A549 (cell line): Measurements from ENCODE around the gene BCDIN3D. TPM values are rescaled to one million over a fixed set of nuclear protein-coding genes. Genes with fewer than 3 reads are reported as not detected.

Experiments used
- ATAC-seq, 2 experiments: fragments of 200-7000 bp in 1 of 2; fragments of >200 bp in 1 of 2; cut with Nextera tagmentation in 1 of 2; cut with Tn5 transposase in 1 of 2; 3 replicates each; pipeline versions ENCODE4 v1.8.0 to v1.9.1; 2018 to 2020; ENCODE audit warnings: mild to moderate bottlenecking in 1 of 2, moderate library complexity in 1 of 2
- CTCF ChIA-PET: fragments of 300-600 bp; sonication (Branson Sonifier 250); formaldehyde crosslinking; extraction: SDS; loops from one replicate; lab custom pipeline; 2021; ENCODE audit warnings: antibody characterized with exemption, inconsistent platforms; lab: Yijun Ruan, JAX
- POLR2A ChIA-PET: fragments of 350-600 bp; formaldehyde crosslinking; extraction: SDS; loops from one replicate; lab custom pipeline; 2021; ENCODE audit warnings: antibody characterized with exemption, inconsistent platforms; lab: Yijun Ruan, JAX
- DNase-seq, 2 experiments: peaks; one replicate each; pipeline versions ENCODE4 v3.0.0 to v3.0.0-alpha.2; 2011 to 2016; ENCODE audit warnings: low read depth in 1 of 2, low spot score in 1 of 2
- FAIRE-seq: peaks from 2 replicates; lab custom pipeline; 2011; peaks lifted over from hg19 to GRCh38; lab: Jason Lieb, UNC
- H3K27ac ChIP-seq, 2 experiments: fragments of >200 bp; sonication (Bioruptor Twin); formaldehyde crosslinking; 3 replicates each; pipeline ENCODE4 v1.5.1; 2016 to 2017
- H3K4me1 ChIP-seq: fragments of >200 bp; sonication (Bioruptor Twin); formaldehyde crosslinking; 3 replicates; pipeline ENCODE4 v1.6.1; 2016
- H3K4me2 ChIP-seq: fragments of >200 bp; sonication (Bioruptor Twin); formaldehyde crosslinking; 3 replicates; pipeline ENCODE4 v1.6.1; 2016
- H3K4me3 ChIP-seq: fragments of >200 bp; sonication (Bioruptor Twin); formaldehyde crosslinking; 3 replicates; pipeline ENCODE4 v1.5.1; 2016
- H3K9me3 ChIP-seq: fragments of >200 bp; sonication (Bioruptor Twin); formaldehyde crosslinking; 3 replicates; pipeline ENCODE4 v1.6.1; 2016
- CHD4 ChIP-seq: fragments of 200-600 bp; sonication (generic); IDR thresholded peaks from 2 replicates; pipeline ENCODE4 v1.6.1; 2016; ENCODE audit warnings: antibody characterized with exemption, mild to moderate bottlenecking, borderline replicate concordance
- EP300 ChIP-seq, 2 experiments: fragments of >200 bp; sonication (Bioruptor Twin); formaldehyde crosslinking; IDR thresholded peaks; 2 replicates in 1 of 2; 3 replicates in 1 of 2; pipeline ENCODE4 v1.6.1; 2016 to 2017
- HEYL ChIP-seq: fragments of 250-450 bp; sonication (Bioruptor Pico); IDR thresholded peaks from 2 replicates; pipeline ENCODE4 v1.8.0; 2021; ENCODE audit warnings: mild to moderate bottlenecking, moderate library complexity
- HOXB13 ChIP-seq: fragments of 250-450 bp; sonication (Bioruptor Pico); IDR thresholded peaks from 2 replicates; pipeline ENCODE4 v1.5.0; 2020; ENCODE audit warnings: low read depth, mild to moderate bottlenecking, moderate library complexity
- JUN ChIP-seq, 2 experiments: fragments of >200 bp; sonication (Bioruptor Twin); formaldehyde crosslinking; IDR thresholded peaks; 2 replicates in 1 of 2; 3 replicates in 1 of 2; pipeline ENCODE4 v1.6.1; 2016 to 2017
- JUNB ChIP-seq: fragments of >200 bp; sonication (Bioruptor Twin); formaldehyde crosslinking; IDR thresholded peaks from 2 replicates; pipeline ENCODE4 v1.6.1; 2016
- KDM1A ChIP-seq: fragments of 200-600 bp; sonication (generic); IDR thresholded peaks from 2 replicates; pipeline ENCODE4 v1.6.1; 2016; ENCODE audit warnings: low read depth, mild to moderate bottlenecking
- MAFK ChIP-seq: fragments of 450-650 bp; IDR thresholded peaks from 2 replicates; pipeline ENCODE4 v1.6.1; 2014; ENCODE audit not compliant: partially characterized antibody
- MAZ ChIP-seq: fragments of 150-350 bp; IDR thresholded peaks from 2 replicates; pipeline ENCODE4 v1.6.1; 2014; ENCODE audit warnings: antibody characterized with exemption, low read depth, low read length, borderline replicate concordance
- NFE2L2 ChIP-seq: fragments of 150-350 bp; conservative IDR thresholded peaks from 2 replicates; pipeline ENCODE4 v1.6.1; 2014; ENCODE audit warnings: low read length
- PHF8 ChIP-seq: fragments of 200-600 bp; sonication (generic); IDR thresholded peaks from 2 replicates; pipeline ENCODE4 v1.6.1; 2016; ENCODE audit warnings: low read depth, mild to moderate bottlenecking, antibody characterized with exemption, moderate library complexity, borderline replicate concordance
- POLR2AphosphoS2 ChIP-seq: conservative IDR thresholded peaks from 2 replicates; pipeline ENCODE4 v1.6.1; 2012; ENCODE audit warnings: low read length, improper control_type of control experiment, inconsistent platforms
- ZNF302 ChIP-seq: fragments of 250-450 bp; sonication (Bioruptor Pico); IDR thresholded peaks from 2 replicates; pipeline ENCODE4 v1.9.0; 2021; ENCODE audit warnings: inconsistent platforms, mild to moderate bottlenecking, moderate library complexity
- WGBS: methylation state at CpG from one replicate; pipeline ENCODE4 v1.1.6; 2017; ENCODE audit errors: missing lambda C conversion rate; 5-methylcytosine and 5-hydroxymethylcytosine counted together
- polyA plus RNA-seq, 4 experiments: library from polyadenylated mRNA; depleted of rRNA in 3 of 4; stranded (reverse); fragments of >200 nt; fragmentation: RNase III in 1 of 4; extraction: RNeasy Plus Mini Kit Qiagen cat#74134 plus additional on column Dnase treatment in 1 of 4; gene quantifications; 2 replicates in 3 of 4; 3 replicates in 1 of 4; pipeline ENCODE4 v1.2.3, GENCODE V29; 2011 to 2017
- TF ChIP-seq, protein P1 (sequence below): fragments of >200 bp; sonication (Bioruptor Twin); formaldehyde crosslinking; IDR thresholded peaks from 3 replicates; pipeline ENCODE4 v1.5.1; 2016
- TF ChIP-seq, protein P2 (sequence below): fragments of 250-450 bp; sonication (Bioruptor Pico); IDR thresholded peaks from 2 replicates; pipeline ENCODE4 v1.5.0; 2020; ENCODE audit warnings: low read depth, mild to moderate bottlenecking, moderate library complexity
- TF ChIP-seq, protein P3 (sequence below): fragments of 250-450 bp; sonication (Bioruptor Pico); IDR thresholded peaks from 2 replicates; pipeline ENCODE4 v1.5.0; 2021; ENCODE audit warnings: mild to moderate bottlenecking, moderate library complexity, borderline replicate concordance
- TF ChIP-seq, protein P4 (sequence below): fragments of 450-650 bp; IDR thresholded peaks from 2 replicates; pipeline ENCODE4 v1.6.1; 2014; ENCODE audit warnings: antibody characterized with exemption

Gene BCDIN3D
- polyA plus RNA-seq, 2 of the 4 experiments (the other 2 are of a cell fraction) = 4.2 to 5.8 TPM

GRCh38 chr12:49789992-49790391, 52.9 kb downstream of the BCDIN3D start:
- Histone ChIP-seq H3K4me2 (no peak overlapping the region), H3K9me3 (peaks cover 2% of the 10 kb centered on the region; the same call in 1 of the 3 replicates), H3K27ac (no peak overlapping the region), H3K4me1 (peaks cover 7% of the 10 kb centered on the region), H3K4me3 (no peak overlapping the region)
- ChIA-PET POLR2A (no interaction called here), CTCF (no interaction called here)
- no peak for FAIRE-seq
- peak; percentile 7 to 52; a peak in 3 of 6 replicates for ATAC-seq
- WGBS = 74% methylated on average over 3 of the region's 3 CpGs
- DNase-seq = peak; percentile 28 to 30
- TF ChIP-seq NFE2L2 (no peak), JUNB (no peak), HEYL (CRISPR knock-in tag) (no peak), MAFK (no peak), POLR2AphosphoS2 (no peak), JUN (IDR thresholded peaks at IDR 0.05) (no peak), MAZ (no peak)
- TF ChIP-seq, protein P1, sequence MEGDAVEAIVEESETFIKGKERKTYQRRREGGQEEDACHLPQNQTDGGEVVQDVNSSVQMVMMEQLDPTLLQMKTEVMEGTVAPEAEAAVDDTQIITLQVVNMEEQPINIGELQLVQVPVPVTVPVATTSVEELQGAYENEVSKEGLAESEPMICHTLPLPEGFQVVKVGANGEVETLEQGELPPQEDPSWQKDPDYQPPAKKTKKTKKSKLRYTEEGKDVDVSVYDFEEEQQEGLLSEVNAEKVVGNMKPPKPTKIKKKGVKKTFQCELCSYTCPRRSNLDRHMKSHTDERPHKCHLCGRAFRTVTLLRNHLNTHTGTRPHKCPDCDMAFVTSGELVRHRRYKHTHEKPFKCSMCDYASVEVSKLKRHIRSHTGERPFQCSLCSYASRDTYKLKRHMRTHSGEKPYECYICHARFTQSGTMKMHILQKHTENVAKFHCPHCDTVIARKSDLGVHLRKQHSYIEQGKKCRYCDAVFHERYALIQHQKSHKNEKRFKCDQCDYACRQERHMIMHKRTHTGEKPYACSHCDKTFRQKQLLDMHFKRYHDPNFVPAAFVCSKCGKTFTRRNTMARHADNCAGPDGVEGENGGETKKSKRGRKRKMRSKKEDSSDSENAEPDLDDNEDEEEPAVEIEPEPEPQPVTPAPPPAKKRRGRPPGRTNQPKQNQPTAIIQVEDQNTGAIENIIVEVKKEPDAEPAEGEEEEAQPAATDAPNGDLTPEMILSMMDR = no peak
- TF ChIP-seq, protein P2, sequence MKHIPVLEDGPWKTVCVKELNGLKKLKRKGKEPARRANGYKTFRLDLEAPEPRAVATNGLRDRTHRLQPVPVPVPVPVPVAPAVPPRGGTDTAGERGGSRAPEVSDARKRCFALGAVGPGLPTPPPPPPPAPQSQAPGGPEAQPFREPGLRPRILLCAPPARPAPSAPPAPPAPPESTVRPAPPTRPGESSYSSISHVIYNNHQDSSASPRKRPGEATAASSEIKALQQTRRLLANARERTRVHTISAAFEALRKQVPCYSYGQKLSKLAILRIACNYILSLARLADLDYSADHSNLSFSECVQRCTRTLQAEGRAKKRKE (CRISPR knock-in tag) = no peak

DNA sequence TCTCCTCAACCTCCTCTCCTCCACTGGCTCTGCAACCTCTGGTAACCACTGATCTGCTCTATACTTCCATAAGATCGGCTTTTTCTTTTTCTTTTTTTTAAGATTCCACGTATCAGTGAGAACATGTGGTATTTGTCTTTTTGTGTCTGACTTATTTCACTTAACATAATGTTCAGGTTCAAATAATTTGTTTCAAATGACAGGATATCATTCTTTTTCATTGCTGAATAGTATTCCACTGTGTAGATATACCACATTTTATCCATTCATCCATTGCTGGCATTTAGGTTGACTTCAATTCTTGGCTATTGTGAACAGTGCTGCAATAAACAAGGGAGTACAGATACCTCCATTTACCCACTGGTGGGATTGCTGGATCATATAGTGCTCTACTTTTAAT, 55.2 kb downstream of the BCDIN3D start:
- no peak for FAIRE-seq
- Histone ChIP-seq H3K4me1 (peaks cover 17% of the 10 kb centered on the region), H3K4me2 (no peak overlapping the region), H3K4me3 (no peak overlapping the region), H3K27ac (no peak overlapping the region), H3K9me3 (peaks cover 2% of the 10 kb centered on the region; the same call in 1 of the 3 replicates)
- no peak for ATAC-seq
- ChIA-PET POLR2A (no interaction called here), CTCF (interaction anchor here (3.1 kb wide), 1 partner anchor 10 kb away, joined by 14 read pairs; no protein-coding TSS in a partner anchor)
- no peak for DNase-seq
- TF ChIP-seq PHF8 = no peak
- TF ChIP-seq, protein P3, sequence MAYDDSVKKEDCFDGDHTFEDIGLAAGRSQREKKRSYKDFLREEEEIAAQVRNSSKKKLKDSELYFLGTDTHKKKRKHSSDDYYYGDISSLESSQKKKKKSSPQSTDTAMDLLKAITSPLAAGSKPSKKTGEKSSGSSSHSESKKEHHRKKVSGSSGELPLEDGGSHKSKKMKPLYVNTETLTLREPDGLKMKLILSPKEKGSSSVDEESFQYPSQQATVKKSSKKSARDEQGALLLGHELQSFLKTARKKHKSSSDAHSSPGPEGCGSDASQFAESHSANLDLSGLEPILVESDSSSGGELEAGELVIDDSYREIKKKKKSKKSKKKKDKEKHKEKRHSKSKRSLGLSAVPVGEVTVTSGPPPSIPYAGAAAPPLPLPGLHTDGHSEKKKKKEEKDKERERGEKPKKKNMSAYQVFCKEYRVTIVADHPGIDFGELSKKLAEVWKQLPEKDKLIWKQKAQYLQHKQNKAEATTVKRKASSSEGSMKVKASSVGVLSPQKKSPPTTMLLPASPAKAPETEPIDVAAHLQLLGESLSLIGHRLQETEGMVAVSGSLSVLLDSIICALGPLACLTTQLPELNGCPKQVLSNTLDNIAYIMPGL = no peak
- no peak for TF ChIP-seq ZNF302 (CRISPR knock-in tag)
- TF ChIP-seq CHD4 = no peak
- TF ChIP-seq EP300 (IDR thresholded peaks at IDR 0.05) = no peak
- TF ChIP-seq, protein P4, sequence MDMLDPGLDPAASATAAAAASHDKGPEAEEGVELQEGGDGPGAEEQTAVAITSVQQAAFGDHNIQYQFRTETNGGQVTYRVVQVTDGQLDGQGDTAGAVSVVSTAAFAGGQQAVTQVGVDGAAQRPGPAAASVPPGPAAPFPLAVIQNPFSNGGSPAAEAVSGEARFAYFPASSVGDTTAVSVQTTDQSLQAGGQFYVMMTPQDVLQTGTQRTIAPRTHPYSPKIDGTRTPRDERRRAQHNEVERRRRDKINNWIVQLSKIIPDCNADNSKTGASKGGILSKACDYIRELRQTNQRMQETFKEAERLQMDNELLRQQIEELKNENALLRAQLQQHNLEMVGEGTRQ = no peak
- TF ChIP-seq KDM1A = peak; percentile 62; the same call in 1 of the 2 replicates
- no peak for TF ChIP-seq HOXB13 (CRISPR knock-in tag)
- 96% methylated on average over 2 of the region's 2 CpGs for WGBS

Other genes starting within 250 kb of the BCDIN3D start
- gene FAM186B, start 237.5 kb downstream of the BCDIN3D start, polyA plus RNA-seq (2011; rRNA removed) = 0.04 and 0.13 TPM in 2 replicates
- gene FAM186B, start 237.5 kb downstream of the BCDIN3D start, polyA plus RNA-seq (2017; fragmentation: RNase III; extraction: RNeasy Plus Mini Kit Qiagen cat#74134 plus additional on column Dnase treatment) = 0.05 to 0.11 TPM (median 0.08 TPM) in 3 replicates
- 17.0 TPM in 2 replicates for gene PRPF40B, start 219.5 kb downstream of the BCDIN3D start, polyA plus RNA-seq (2011; rRNA removed)
- gene PRPF40B, start 219.5 kb downstream of the BCDIN3D start, polyA plus RNA-seq (2017; fragmentation: RNase III; extraction: RNeasy Plus Mini Kit Qiagen cat#74134 plus additional on column Dnase treatment) = 12.2 to 15.8 TPM (median 15.0 TPM) in 3 replicates
- gene FMNL3, start 135.7 kb downstream of the BCDIN3D start, polyA plus RNA-seq (2011; rRNA removed) = 1.7 TPM in 2 replicates
- 1.5 to 1.7 TPM (median 1.7 TPM) in 3 replicates for gene FMNL3, start 135.7 kb downstream of the BCDIN3D start, polyA plus RNA-seq (2017; fragmentation: RNase III; extraction: RNeasy Plus Mini Kit Qiagen cat#74134 plus additional on column Dnase treatment)
- gene TMBIM6, start 101.5 kb downstream of the BCDIN3D start, polyA plus RNA-seq (2011; rRNA removed) = 1,088 and 1,255 TPM in 2 replicates
- 302 to 341 TPM (median 331 TPM) in 3 replicates for gene TMBIM6, start 101.5 kb downstream of the BCDIN3D start, polyA plus RNA-seq (2017; fragmentation: RNase III; extraction: RNeasy Plus Mini Kit Qiagen cat#74134 plus additional on column Dnase treatment)
- 3.0 and 3.5 TPM in 2 replicates for gene NCKAP5L, start 14.7 kb downstream of the BCDIN3D start, polyA plus RNA-seq (2011; rRNA removed)
- 6.9 to 9.3 TPM (median 8.5 TPM) in 3 replicates for gene NCKAP5L, start 14.7 kb downstream of the BCDIN3D start, polyA plus RNA-seq (2017; fragmentation: RNase III; extraction: RNeasy Plus Mini Kit Qiagen cat#74134 plus additional on column Dnase treatment)
- 0.11 and 0.23 TPM in 2 replicates for gene FAIM2, start 60.8 kb upstream of the BCDIN3D start, polyA plus RNA-seq (2011; rRNA removed)
- not detected in 3 replicates for gene FAIM2, start 60.8 kb upstream of the BCDIN3D start, polyA plus RNA-seq (2017; fragmentation: RNase III; extraction: RNeasy Plus Mini Kit Qiagen cat#74134 plus additional on column Dnase treatment)
- gene AQP2, start 107.6 kb upstream of the BCDIN3D start, polyA plus RNA-seq (2011; rRNA removed) = not detected in 2 replicates
- gene AQP2, start 107.6 kb upstream of the BCDIN3D start, polyA plus RNA-seq (2017; fragmentation: RNase III; extraction: RNeasy Plus Mini Kit Qiagen cat#74134 plus additional on column Dnase treatment) = not detected in 3 replicates
- not detected in 2 replicates for gene AQP5, start 118.8 kb upstream of the BCDIN3D start, polyA plus RNA-seq (2011; rRNA removed)
- not detected in 3 replicates for gene AQP5, start 118.8 kb upstream of the BCDIN3D start, polyA plus RNA-seq (2017; fragmentation: RNase III; extraction: RNeasy Plus Mini Kit Qiagen cat#74134 plus additional on column Dnase treatment)
- 0.05 TPM in 1 of 2 replicates, not detected in the other for gene AQP6, start 129.8 kb upstream of the BCDIN3D start, polyA plus RNA-seq (2011; rRNA removed)
- gene AQP6, start 129.8 kb upstream of the BCDIN3D start, polyA plus RNA-seq (2017; fragmentation: RNase III; extraction: RNeasy Plus Mini Kit Qiagen cat#74134 plus additional on column Dnase treatment) = 0.04 to 0.21 TPM in 2 of 3 replicates, not detected in the other
- 99.2 and 103 TPM in 2 replicates for gene RACGAP1, start 182.4 kb upstream of the BCDIN3D start, polyA plus RNA-seq (2011; rRNA removed)
- gene RACGAP1, start 182.4 kb upstream of the BCDIN3D start, polyA plus RNA-seq (2017; fragmentation: RNase III; extraction: RNeasy Plus Mini Kit Qiagen cat#74134 plus additional on column Dnase treatment) = 94.9 to 116 TPM (median 107 TPM) in 3 replicates
- gene ASIC1, start 214.5 kb upstream of the BCDIN3D start, polyA plus RNA-seq (2011; rRNA removed) = 6.0 and 7.8 TPM in 2 replicates
- gene ASIC1, start 214.5 kb upstream of the BCDIN3D start, polyA plus RNA-seq (2017; fragmentation: RNase III; extraction: RNeasy Plus Mini Kit Qiagen cat#74134 plus additional on column Dnase treatment) = 6.2 to 8.5 TPM (median 6.7 TPM) in 3 replicates
- gene SMARCD1, start 242.2 kb upstream of the BCDIN3D start, polyA plus RNA-seq (2011; rRNA removed) = 80.7 and 113 TPM in 2 replicates
- gene SMARCD1, start 242.2 kb upstream of the BCDIN3D start, polyA plus RNA-seq (2017; fragmentation: RNase III; extraction: RNeasy Plus Mini Kit Qiagen cat#74134 plus additional on column Dnase treatment) = 56.1 to 62.5 TPM (median 62.1 TPM) in 3 replicates